ENCODE results near the gene LCAT. TPM values are rescaled to one million over a fixed set of nuclear protein-coding genes. Genes with fewer than 3 reads are reported as not detected.

LCAT gene
- polyA plus RNA-seq, 1 of the 3 experiments (the other 2 are of a cell fraction) = 11.1 TPM

GRCh38 chr16:67931712-67932461 is 12.0 kb downstream of the LCAT start, which contains the start of gene CTRL:
CTRL (minus strand) TSS chr16:67931862; CDS start chr16:67931852, 10 bp downstream.
- ChIA-PET CTCF (interaction anchor here (1.5 to 28.1 kb wide), 4 partner anchors 10 to 115 kb away, joined by 3 to 564 read pairs (median 20); partner anchors contain the start of genes EDC4, NRN1L and PSKH1), POLR2A (interaction anchor here (0.7 kb wide), 1 partner anchor 9 kb away, joined by 3 read pairs; no protein-coding TSS in a partner anchor)
- Histone ChIP-seq H3K4me1 (ENCODE audit: control insufficient read depth in 1 of 2, insufficient read depth in 2 of 2, low read depth in 1 of 2, low read length in 1 of 2) (peaks cover 5 to 18% of the 10 kb centered on the region in 2 experiments; a peak in 2 of 4 replicates), H3K36me3 (replicated peaks in 1 of 2; ENCODE audit: control insufficient read depth in 1 of 2, insufficient read depth in 2 of 2, low read length in 1 of 2) (peaks cover 0 to 34% of the 10 kb centered on the region in 2 experiments), H3K27me3 (ENCODE audit: insufficient read depth) (no peaks in the 10 kb centered on the region), H3K9me3 (no peaks in the 10 kb centered on the region), H3K79me2 (ENCODE audit: insufficient read depth) (peaks cover 4% of the 10 kb centered on the region; the same call in 1 of the 2 replicates), H3K9ac (no peak within 1 kb of the TSS), H3K4me2 (no peak within 1 kb of the TSS), H3K4me3 (ENCODE audit: low read depth in 2 of 2, low read length in 1 of 2) (no peak within 1 kb of the TSS), H3K9me2 (no peaks in the 10 kb centered on the region), H3K27ac (ENCODE audit: low read depth in 2 of 2, low read length in 1 of 2) (no peak within 1 kb of the TSS), H2AFZ (ENCODE audit: low read depth) (no peak within 1 kb of the TSS), H3F3A (replicated peaks; ENCODE audit: insufficient read depth) (no peaks in the 10 kb centered on the region), H4K20me1 (ENCODE audit: insufficient read depth) (peaks cover 13% of the 10 kb centered on the region)
- WGBS (ENCODE audit: low lambda C conversion rate) = 94% methylated on average over 4 of the region's 15 CpGs
- TF ChIP-seq EP300 (IDR thresholded peaks at IDR 0.05; ENCODE audit: borderline replicate concordance in 1 of 2, low read depth in 1 of 2, low read length in 1 of 2) (no peak), ZBTB33 (IDR thresholded peaks at IDR 0.05; ENCODE audit: borderline replicate concordance, low read depth) (no peak), GABPA (IDR thresholded peaks at IDR 0.05; ENCODE audit: low read depth) (no peak), CTCF (IDR thresholded peaks at IDR 0.05) (0 out of 2 replicates have a peak, but pooled peaks have one; percentile 29)
- DNase-seq = no peak

GRCh38 chr16:67930678-67931211 is 13.2 kb downstream of the LCAT start:
- no peak overlapping the region for H2AFZ ChIP-seq (ENCODE audit: low read depth)
- no peaks in the 10 kb centered on the region for H3K27me3 ChIP-seq (ENCODE audit: insufficient read depth)
- no peaks in the 10 kb centered on the region for H3K9me3 ChIP-seq
- H3F3A ChIP-seq (replicated peaks; ENCODE audit: insufficient read depth) = no peaks in the 10 kb centered on the region
- peaks cover 5 to 17% of the 10 kb centered on the region in 2 experiments; a peak in 2 of 4 replicates for H3K4me1 ChIP-seq (ENCODE audit: control insufficient read depth in 1 of 2, insufficient read depth in 2 of 2, low read depth in 1 of 2, low read length in 1 of 2)
- no peak overlapping the region for H3K27ac ChIP-seq (ENCODE audit: low read depth in 2 of 2, low read length in 1 of 2)
- DNase-seq = no peak
- CTCF ChIA-PET = interaction anchor here (0.8 to 28.1 kb wide), 6 partner anchors 11 to 410 kb away, joined by 3 to 564 read pairs (median 15); partner anchors contain the start of genes EDC4, NRN1L and PSKH1
- no peak overlapping the region for H3K9ac ChIP-seq
- H3K79me2 ChIP-seq (ENCODE audit: insufficient read depth) = no peaks in the 10 kb centered on the region
- H3K4me2 ChIP-seq = no peak overlapping the region
- 96% methylated on average over 15 of the region's 17 CpGs for WGBS (ENCODE audit: low lambda C conversion rate)
- H4K20me1 ChIP-seq (ENCODE audit: insufficient read depth) = peaks cover 13% of the 10 kb centered on the region
- H3K36me3 ChIP-seq (replicated peaks in 1 of 2; ENCODE audit: control insufficient read depth in 1 of 2, insufficient read depth in 2 of 2, low read length in 1 of 2) = peaks cover 0 to 34% of the 10 kb centered on the region in 2 experiments
- no peak overlapping the region for H3K4me3 ChIP-seq (ENCODE audit: low read depth in 2 of 2, low read length in 1 of 2)
- H3K9me2 ChIP-seq = no peaks in the 10 kb centered on the region
- POLR2A ChIA-PET = no interaction called here
- no peak for TF ChIP-seq GABPA (IDR thresholded peaks at IDR 0.05; ENCODE audit: low read depth)
- no peak for TF ChIP-seq ZBTB33 (IDR thresholded peaks at IDR 0.05; ENCODE audit: borderline replicate concordance, low read depth)
- TF ChIP-seq EP300 (IDR thresholded peaks at IDR 0.05; ENCODE audit: borderline replicate concordance in 1 of 2, low read depth in 1 of 2, low read length in 1 of 2) = no peak
- no peak for TF ChIP-seq IRF3 (IDR thresholded peaks at IDR 0.05; ENCODE audit: low read depth, low read length)
- TF ChIP-seq CHD2 (IDR thresholded peaks at IDR 0.05; ENCODE audit: low read length, partially characterized antibody) = no peak
- TF ChIP-seq MXI1 (IDR thresholded peaks at IDR 0.05; ENCODE audit: low read depth, low read length) = no peak
- TF ChIP-seq REST (IDR thresholded peaks at IDR 0.05; ENCODE audit: low read depth, low read length) = no peak
- no peak for TF ChIP-seq TCF12 (IDR thresholded peaks at IDR 0.05)
- TF ChIP-seq MAX (IDR thresholded peaks at IDR 0.05; ENCODE audit: low read depth) = no peak
- TF ChIP-seq NFIC (IDR thresholded peaks at IDR 0.05; ENCODE audit: borderline replicate concordance) = no peak

Measured in SK-N-SH (cell line).